Stimulated activated CD4-positive, alpha-beta T cell treated with anti-CD3 and anti-CD28 coated beads, Interleukin-15, amount 100 ng/mL, for 48 hours (primary cell): Measurements from ENCODE around the gene BBC3.
"Not testable (repeated sequence)": the region's sequence is repeated elsewhere in the genome, so short reads cannot be mapped to it uniquely, and the experiment has no call there.

Source experiments
- DNase-seq, 2 donors: peaks; one replicate each; pipeline ENCODE4 v3.0.0-alpha.2; 2020; ENCODE audit warnings: low read depth in 2 of 2

Gene BBC3

GRCh38 chr19:47230921-47231214 lies at the start of gene BBC3:
TSS of gene BBC3 (minus strand) at chr19:47231199. CDS start at chr19:47228431, 2,768 bp downstream.
- DNase-seq = no peak

- DNase-seq = peak; percentile 49 to 51
Observed at GRCh38 chr19:47280183-47280797, 49.3 kb upstream of the BBC3 start.

- DNase-seq = not testable (repeated sequence)
Observed at GRCh38 chr19:47276513-47276912, 45.5 kb upstream of the BBC3 start.

- DNase-seq = no peak
Observed at GRCh38 chr19:47275791-47276461, 44.9 kb upstream of the BBC3 start.

GRCh38 chr19:47274891-47275761 lies 44.1 kb upstream of the BBC3 start:
- DNase-seq = no peak

- peak; percentile 100 for DNase-seq
Observed at GRCh38 chr19:47274071-47274890, 43.3 kb upstream of the BBC3 start, which contains the start of gene INAFM1. TSS of gene INAFM1 (plus strand) at chr19:47274885. CDS start at chr19:47274920, 35 bp downstream.

- peak; percentile 85 to 91 for DNase-seq
Observed at GRCh38 chr19:47273313-47274070, 42.5 kb upstream of the BBC3 start.

GRCh38 chr19:47272448-47273312 lies 41.7 kb upstream of the BBC3 start:
- DNase-seq = peak; percentile 45 to 48

GRCh38 chr19:47271949-47272348 lies 41.0 kb upstream of the BBC3 start:
- DNase-seq = no peak

- DNase-seq = no peak
Observed at GRCh38 chr19:47270408-47270807, 39.4 kb upstream of the BBC3 start.

- DNase-seq = no peak
Observed at GRCh38 chr19:47269596-47269995, 38.6 kb upstream of the BBC3 start.

GRCh38 chr19:47268028-47268427 lies 37.0 kb upstream of the BBC3 start:
- DNase-seq = no peak

GRCh38 chr19:47267350-47267759 lies 36.4 kb upstream of the BBC3 start:
- no peak for DNase-seq

- no peak for DNase-seq
Observed at GRCh38 chr19:47266401-47266941, 35.5 kb upstream of the BBC3 start.

- DNase-seq = no peak
Observed at GRCh38 chr19:47264629-47265028, 33.6 kb upstream of the BBC3 start.

- not testable (repeated sequence) for DNase-seq
Observed at GRCh38 chr19:47261946-47262793, 31.2 kb upstream of the BBC3 start.

- DNase-seq = no peak
Observed at GRCh38 chr19:47260476-47260875, 29.5 kb upstream of the BBC3 start.

GRCh38 chr19:47258895-47259555 lies 28.0 kb upstream of the BBC3 start:
- no peak for DNase-seq
